ENCODE measurements around the gene PKNOX1.
"Not testable (repeated sequence)": the region's sequence is repeated elsewhere in the genome, so short reads cannot be mapped to it uniquely, and the experiment has no call there.

GRCh38 chr21:43006051-43006873 lies 31.9 kb downstream of the PKNOX1 start:
- TF ChIP-seq CTCF (conservative IDR thresholded peaks at IDR 0.05 in 1 of 2, IDR thresholded peaks at IDR 0.05 in 1 of 2; ENCODE audit: low read depth in 1 of 2, low read length in 2 of 2); EZH2 (IDR thresholded peaks at IDR 0.05; ENCODE audit: low read length, missing control alignments): not testable (repeated sequence)
